ENCODE data around the gene ATG7.

Gene ATG7

DNA sequence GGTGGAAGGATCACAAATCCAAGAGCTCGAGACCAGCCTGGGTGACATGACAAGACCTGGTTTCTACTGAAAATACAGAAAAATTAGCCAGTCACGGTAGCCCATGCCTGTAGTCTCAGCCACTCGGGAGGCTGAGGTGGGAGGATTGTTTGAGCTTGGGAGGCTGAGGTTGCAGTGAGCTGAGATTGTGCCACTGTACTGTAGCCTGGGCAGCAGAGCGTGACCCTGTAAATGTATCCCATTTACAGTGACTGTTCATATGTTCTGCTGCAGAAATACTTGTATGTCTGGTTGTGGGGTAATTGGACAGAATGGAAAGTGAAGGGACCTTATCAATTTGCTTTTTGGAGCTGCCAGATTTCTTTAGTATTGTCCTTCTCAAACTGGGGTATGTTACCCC is 24.9 kb downstream of the ATG7 start:
- no peaks in the 10 kb centered on the region for H3K36me3 ChIP-seq (ENCODE audit: control insufficient read depth, insufficient read depth, low read length)
- no peak overlapping the region for H3K27ac ChIP-seq (ENCODE audit: low read length)
- no peaks in the 10 kb centered on the region for H3K4me1 ChIP-seq (ENCODE audit: control insufficient read depth, insufficient read depth, low read length)
- DNase-seq (ENCODE audit: low read depth, low spot score) = no peak
- no peaks in the 10 kb centered on the region for H3K27me3 ChIP-seq (ENCODE audit: control insufficient read depth, insufficient read depth, low read length)
- WGBS (ENCODE audit: insufficient coverage, insufficient read length) = no CpG with 5 or more reads among the region's 4 CpGs
- no peak overlapping the region for H3K4me3 ChIP-seq (ENCODE audit: low read length)
- H3K9me3 ChIP-seq (ENCODE audit: control insufficient read depth, insufficient read depth, low read length) = no peaks in the 10 kb centered on the region

DNA sequence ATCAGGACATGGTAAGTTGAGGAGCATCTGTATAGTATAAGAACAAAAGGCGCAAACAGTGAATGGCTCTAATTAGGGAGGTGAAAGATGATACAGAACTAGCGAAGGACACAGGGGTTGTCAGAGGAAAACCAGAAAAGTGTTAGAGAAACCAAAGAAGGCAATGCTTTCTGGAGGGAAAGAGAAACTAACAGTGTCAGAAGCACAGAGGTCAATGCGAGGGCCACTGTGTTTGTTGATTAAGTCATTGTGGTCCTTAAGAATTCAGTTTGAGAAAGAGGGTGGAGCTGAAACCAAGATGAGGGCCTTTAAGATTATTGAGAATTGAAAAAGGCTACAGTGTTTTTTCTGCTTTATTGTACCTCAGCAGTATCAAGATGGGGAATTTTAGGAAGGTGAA is 28.8 kb downstream of the ATG7 start:
- H3K4me1 ChIP-seq (ENCODE audit: control insufficient read depth, insufficient read depth, low read length) = no peaks in the 10 kb centered on the region
- WGBS (ENCODE audit: insufficient coverage, insufficient read length) = no CpG with 5 or more reads among the region's 3 CpGs
- no peak for DNase-seq (ENCODE audit: low read depth, low spot score)
- no peaks in the 10 kb centered on the region for H3K27me3 ChIP-seq (ENCODE audit: control insufficient read depth, insufficient read depth, low read length)
- no peaks in the 10 kb centered on the region for H3K9me3 ChIP-seq (ENCODE audit: control insufficient read depth, insufficient read depth, low read length)
- no peak overlapping the region for H3K4me3 ChIP-seq (ENCODE audit: low read length)
- no peaks in the 10 kb centered on the region for H3K36me3 ChIP-seq (ENCODE audit: control insufficient read depth, insufficient read depth, low read length)
- H3K27ac ChIP-seq (ENCODE audit: low read length) = no peak overlapping the region

- no peaks in the 10 kb centered on the region for H3K9me3 ChIP-seq (ENCODE audit: control insufficient read depth, insufficient read depth, low read length)
- no peaks in the 10 kb centered on the region for H3K27me3 ChIP-seq (ENCODE audit: control insufficient read depth, insufficient read depth, low read length)
- no peaks in the 10 kb centered on the region for H3K36me3 ChIP-seq (ENCODE audit: control insufficient read depth, insufficient read depth, low read length)
- no peak overlapping the region for H3K4me3 ChIP-seq (ENCODE audit: low read length)
- DNase-seq (ENCODE audit: low read depth, low spot score) = no peak
- no peaks in the 10 kb centered on the region for H3K4me1 ChIP-seq (ENCODE audit: control insufficient read depth, insufficient read depth, low read length)
- H3K27ac ChIP-seq (ENCODE audit: low read length) = no peak overlapping the region
Measured at GRCh38 chr3:11302444-11302843, 30.2 kb downstream of the ATG7 start.

GRCh38 chr3:11304175-11304574 is 32.0 kb downstream of the ATG7 start:
- Histone ChIP-seq H3K4me3 (ENCODE audit: low read length) (no peak overlapping the region), H3K27ac (ENCODE audit: low read length) (no peak overlapping the region), H3K9me3 (ENCODE audit: control insufficient read depth, insufficient read depth, low read length) (no peaks in the 10 kb centered on the region), H3K36me3 (ENCODE audit: control insufficient read depth, insufficient read depth, low read length) (no peaks in the 10 kb centered on the region), H3K27me3 (ENCODE audit: control insufficient read depth, insufficient read depth, low read length) (no peaks in the 10 kb centered on the region), H3K4me1 (ENCODE audit: control insufficient read depth, insufficient read depth, low read length) (no peaks in the 10 kb centered on the region)
- DNase-seq (ENCODE audit: low read depth, low spot score) = no peak
- no CpG with 5 or more reads among the region's 6 CpGs for WGBS (ENCODE audit: insufficient coverage, insufficient read length)

GRCh38 chr3:11305509-11305908 is 33.3 kb downstream of the ATG7 start:
- DNase-seq (ENCODE audit: low read depth, low spot score) = no peak
- no peak overlapping the region for H3K27ac ChIP-seq (ENCODE audit: low read length)
- H3K4me1 ChIP-seq (ENCODE audit: control insufficient read depth, insufficient read depth, low read length) = no peaks in the 10 kb centered on the region
- WGBS (ENCODE audit: insufficient coverage, insufficient read length) = no CpG with 5 or more reads among the region's 1 CpG
- H3K36me3 ChIP-seq (ENCODE audit: control insufficient read depth, insufficient read depth, low read length) = no peaks in the 10 kb centered on the region
- no peaks in the 10 kb centered on the region for H3K9me3 ChIP-seq (ENCODE audit: control insufficient read depth, insufficient read depth, low read length)
- H3K4me3 ChIP-seq (ENCODE audit: low read length) = no peak overlapping the region
- H3K27me3 ChIP-seq (ENCODE audit: control insufficient read depth, insufficient read depth, low read length) = no peaks in the 10 kb centered on the region

GRCh38 chr3:11306817-11307589 is 34.8 kb downstream of the ATG7 start:
- Histone ChIP-seq H3K36me3 (ENCODE audit: control insufficient read depth, insufficient read depth, low read length) (no peaks in the 10 kb centered on the region), H3K9me3 (ENCODE audit: control insufficient read depth, insufficient read depth, low read length) (no peaks in the 10 kb centered on the region)

GRCh38 chr3:11307830-11308432 is 35.7 kb downstream of the ATG7 start:
- no peaks in the 10 kb centered on the region for H3K9me3 ChIP-seq (ENCODE audit: control insufficient read depth, insufficient read depth, low read length)
- no peak overlapping the region for H3K27ac ChIP-seq (ENCODE audit: low read length)
- no peaks in the 10 kb centered on the region for H3K36me3 ChIP-seq (ENCODE audit: control insufficient read depth, insufficient read depth, low read length)
- H3K4me3 ChIP-seq (ENCODE audit: low read length) = no peak overlapping the region
- H3K27me3 ChIP-seq (ENCODE audit: control insufficient read depth, insufficient read depth, low read length) = no peaks in the 10 kb centered on the region
- no peaks in the 10 kb centered on the region for H3K4me1 ChIP-seq (ENCODE audit: control insufficient read depth, insufficient read depth, low read length)
- WGBS (ENCODE audit: insufficient coverage, insufficient read length) = no CpG with 5 or more reads among the region's 6 CpGs
- DNase-seq (ENCODE audit: low read depth, low spot score) = no peak

More at GRCh38 chr3:11306817-11307589, 34.8 kb downstream of the ATG7 start:
- no peak for DNase-seq (ENCODE audit: low read depth, low spot score)
- Histone ChIP-seq H3K4me1 (ENCODE audit: control insufficient read depth, insufficient read depth, low read length) (no peaks in the 10 kb centered on the region), H3K27me3 (ENCODE audit: control insufficient read depth, insufficient read depth, low read length) (no peaks in the 10 kb centered on the region), H3K4me3 (ENCODE audit: low read length) (no peak overlapping the region), H3K27ac (ENCODE audit: low read length) (no peak overlapping the region)
- WGBS (ENCODE audit: insufficient coverage, insufficient read length) = no CpG with 5 or more reads among the region's 5 CpGs

GRCh38 chr3:11310258-11310657 is 38.1 kb downstream of the ATG7 start:
- Histone ChIP-seq H3K4me3 (ENCODE audit: low read length) (no peak overlapping the region), H3K27me3 (ENCODE audit: control insufficient read depth, insufficient read depth, low read length) (no peaks in the 10 kb centered on the region), H3K27ac (ENCODE audit: low read length) (no peak overlapping the region), H3K4me1 (ENCODE audit: control insufficient read depth, insufficient read depth, low read length) (no peaks in the 10 kb centered on the region), H3K9me3 (ENCODE audit: control insufficient read depth, insufficient read depth, low read length) (no peaks in the 10 kb centered on the region), H3K36me3 (ENCODE audit: control insufficient read depth, insufficient read depth, low read length) (no peaks in the 10 kb centered on the region; the same call in 1 of the 2 replicates)
- no peak for DNase-seq (ENCODE audit: low read depth, low spot score)
- no CpG with 5 or more reads among the region's 5 CpGs for WGBS (ENCODE audit: insufficient coverage, insufficient read length)

DNA sequence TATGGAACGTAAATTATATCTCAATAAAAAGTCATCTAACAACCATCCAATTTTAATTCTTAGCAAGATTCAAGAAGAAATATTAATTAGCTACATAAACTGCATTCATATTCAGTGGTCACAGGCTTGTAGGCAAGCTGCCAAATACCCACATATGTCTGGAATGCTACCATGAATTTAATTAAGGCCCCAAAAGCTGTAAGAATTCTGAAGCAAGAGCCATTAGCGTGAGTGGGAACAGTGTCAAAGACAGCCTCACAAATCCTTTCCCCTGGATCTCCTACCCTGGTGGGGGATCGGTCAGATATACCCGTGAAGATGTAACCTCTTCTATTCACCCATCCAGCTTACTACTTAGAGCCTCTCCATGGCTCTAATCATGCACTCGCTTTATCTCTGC is 40.0 kb downstream of the ATG7 start:
- Histone ChIP-seq H3K27ac (ENCODE audit: low read length) (no peak overlapping the region), H3K4me3 (ENCODE audit: low read length) (no peak overlapping the region), H3K36me3 (ENCODE audit: control insufficient read depth, insufficient read depth, low read length) (no peaks in the 10 kb centered on the region; the same call in 1 of the 2 replicates), H3K4me1 (ENCODE audit: control insufficient read depth, insufficient read depth, low read length) (no peaks in the 10 kb centered on the region), H3K27me3 (ENCODE audit: control insufficient read depth, insufficient read depth, low read length) (no peaks in the 10 kb centered on the region), H3K9me3 (ENCODE audit: control insufficient read depth, insufficient read depth, low read length) (no peaks in the 10 kb centered on the region)
- no CpG with 5 or more reads among the region's 5 CpGs for WGBS (ENCODE audit: insufficient coverage, insufficient read length)
- DNase-seq (ENCODE audit: low read depth, low spot score) = no peak

- Histone ChIP-seq H3K4me3 (ENCODE audit: low read length) (no peak overlapping the region), H3K27ac (ENCODE audit: low read length) (no peak overlapping the region), H3K9me3 (ENCODE audit: control insufficient read depth, insufficient read depth, low read length) (no peaks in the 10 kb centered on the region), H3K4me1 (ENCODE audit: control insufficient read depth, insufficient read depth, low read length) (no peaks in the 10 kb centered on the region), H3K27me3 (ENCODE audit: control insufficient read depth, insufficient read depth, low read length) (no peaks in the 10 kb centered on the region), H3K36me3 (ENCODE audit: control insufficient read depth, insufficient read depth, low read length) (no peaks in the 10 kb centered on the region; the same call in 1 of the 2 replicates)
- no peak for DNase-seq (ENCODE audit: low read depth, low spot score)
- no CpG with 5 or more reads among the region's 9 CpGs for WGBS (ENCODE audit: insufficient coverage, insufficient read length)
Measured at GRCh38 chr3:11317300-11317699, 45.1 kb downstream of the ATG7 start.

DNA sequence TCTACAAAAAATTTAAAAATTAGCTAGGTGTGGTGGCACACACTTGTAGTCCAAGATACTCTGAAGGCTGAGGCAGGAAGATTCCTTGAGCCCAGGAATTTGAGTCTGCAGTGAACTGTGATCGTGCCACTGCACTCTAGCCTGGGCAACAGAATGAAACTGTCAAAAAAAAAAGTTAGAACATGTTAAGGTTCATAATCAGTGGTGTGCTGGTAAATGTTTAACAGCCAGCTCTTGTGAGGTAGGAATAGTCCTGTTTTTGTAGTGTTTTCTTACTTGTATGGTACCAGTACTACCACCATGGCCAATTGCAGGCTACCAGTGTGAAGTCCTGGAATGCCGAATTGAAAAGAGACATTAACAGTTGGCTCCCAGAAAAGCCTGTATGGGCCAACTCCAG is 50.7 kb downstream of the ATG7 start:
- H3K4me3 ChIP-seq (ENCODE audit: low read length) = no peak overlapping the region
- H3K9me3 ChIP-seq (ENCODE audit: control insufficient read depth, insufficient read depth, low read length) = no peaks in the 10 kb centered on the region
- no peak for DNase-seq (ENCODE audit: low read depth, low spot score)
- H3K27ac ChIP-seq (ENCODE audit: low read length) = no peak overlapping the region
- no CpG with 5 or more reads among the region's 2 CpGs for WGBS (ENCODE audit: insufficient coverage, insufficient read length)
- H3K36me3 ChIP-seq (ENCODE audit: control insufficient read depth, insufficient read depth, low read length) = no peaks in the 10 kb centered on the region; the same call in 1 of the 2 replicates
- H3K4me1 ChIP-seq (ENCODE audit: control insufficient read depth, insufficient read depth, low read length) = no peaks in the 10 kb centered on the region
- no peaks in the 10 kb centered on the region for H3K27me3 ChIP-seq (ENCODE audit: control insufficient read depth, insufficient read depth, low read length)

Data from iPS DF 6.9 (cell line).